HEK293T (cell line): ENCODE data around the gene PRKCA.

Experiments used
- ARNT ChIP-seq: fragments of 450-650 bp; IDR thresholded peaks from 2 replicates; pipeline ENCODE4 v1.6.1; 2017; ENCODE audit warnings: mild to moderate bottlenecking
- BHLHE40 ChIP-seq: fragments of 450-650 bp; IDR thresholded peaks from 2 replicates; pipeline ENCODE4 v1.6.1; 2016; ENCODE audit warnings: mild to moderate bottlenecking, moderate library complexity, borderline replicate concordance
- CTBP1 ChIP-seq: fragments of 450-650 bp; IDR thresholded peaks from 2 replicates; pipeline ENCODE4 v1.6.1; 2016; ENCODE audit warnings: borderline replicate concordance
- ELF4 ChIP-seq: fragments of 450-650 bp; IDR thresholded peaks from 2 replicates; pipeline ENCODE4 v1.6.1; 2017; ENCODE audit warnings: antibody characterized with exemption
- FOXA1 ChIP-seq: fragments of 450-650 bp; IDR thresholded peaks from 2 replicates; pipeline ENCODE4 v1.6.1; 2016; ENCODE audit warnings: mild to moderate bottlenecking
- FOXK2 ChIP-seq: fragments of 450-650 bp; IDR thresholded peaks from 2 replicates; pipeline ENCODE4 v1.6.1; 2016; ENCODE audit warnings: mild to moderate bottlenecking
- HDGF ChIP-seq: fragments of 450-650 bp; IDR thresholded peaks from 2 replicates; pipeline ENCODE4 v1.6.1; 2017; ENCODE audit warnings: antibody characterized with exemption, borderline replicate concordance
- LEF1 ChIP-seq: fragments of 450-650 bp; IDR thresholded peaks from 2 replicates; pipeline ENCODE4 v1.6.1; 2017; ENCODE audit warnings: mild to moderate bottlenecking, borderline replicate concordance
- NFRKB ChIP-seq: fragments of 450-650 bp; IDR thresholded peaks from 2 replicates; pipeline ENCODE4 v1.6.1; 2016; ENCODE audit warnings: mild to moderate bottlenecking, moderate library complexity
- PKNOX1 ChIP-seq: fragments of 450-650 bp; IDR thresholded peaks from 2 replicates; pipeline ENCODE4 v1.6.1; 2016
- SP1 ChIP-seq: fragments of 450-650 bp; IDR thresholded peaks from 2 replicates; pipeline ENCODE4 v1.6.1; 2017
- TARDBP ChIP-seq: fragments of 450-650 bp; IDR thresholded peaks from 2 replicates; pipeline ENCODE4 v1.6.1; 2016
- ZNF384 ChIP-seq: fragments of 450-650 bp; IDR thresholded peaks from 2 replicates; pipeline ENCODE4 v1.6.1; 2016

GRCh38 chr17:66310528-66311148 lies 8.2 kb downstream of the PRKCA start:
- TF ChIP-seq FOXA1 (no peak), PKNOX1 (no peak), HDGF (no peak), SP1 (no peak), LEF1 (no peak), TARDBP (no peak), NFRKB (no peak), ELF4 (no peak), ARNT (no peak), CTBP1 (no peak), ZNF384 (no peak), BHLHE40 (no peak), FOXK2 (no peak)
